Measurements from ENCODE around the gene QRICH2.
A peak's percentile ranks its signal among the peaks of the same experiment; 100 is the strongest.

QRICH2 gene, protein sequence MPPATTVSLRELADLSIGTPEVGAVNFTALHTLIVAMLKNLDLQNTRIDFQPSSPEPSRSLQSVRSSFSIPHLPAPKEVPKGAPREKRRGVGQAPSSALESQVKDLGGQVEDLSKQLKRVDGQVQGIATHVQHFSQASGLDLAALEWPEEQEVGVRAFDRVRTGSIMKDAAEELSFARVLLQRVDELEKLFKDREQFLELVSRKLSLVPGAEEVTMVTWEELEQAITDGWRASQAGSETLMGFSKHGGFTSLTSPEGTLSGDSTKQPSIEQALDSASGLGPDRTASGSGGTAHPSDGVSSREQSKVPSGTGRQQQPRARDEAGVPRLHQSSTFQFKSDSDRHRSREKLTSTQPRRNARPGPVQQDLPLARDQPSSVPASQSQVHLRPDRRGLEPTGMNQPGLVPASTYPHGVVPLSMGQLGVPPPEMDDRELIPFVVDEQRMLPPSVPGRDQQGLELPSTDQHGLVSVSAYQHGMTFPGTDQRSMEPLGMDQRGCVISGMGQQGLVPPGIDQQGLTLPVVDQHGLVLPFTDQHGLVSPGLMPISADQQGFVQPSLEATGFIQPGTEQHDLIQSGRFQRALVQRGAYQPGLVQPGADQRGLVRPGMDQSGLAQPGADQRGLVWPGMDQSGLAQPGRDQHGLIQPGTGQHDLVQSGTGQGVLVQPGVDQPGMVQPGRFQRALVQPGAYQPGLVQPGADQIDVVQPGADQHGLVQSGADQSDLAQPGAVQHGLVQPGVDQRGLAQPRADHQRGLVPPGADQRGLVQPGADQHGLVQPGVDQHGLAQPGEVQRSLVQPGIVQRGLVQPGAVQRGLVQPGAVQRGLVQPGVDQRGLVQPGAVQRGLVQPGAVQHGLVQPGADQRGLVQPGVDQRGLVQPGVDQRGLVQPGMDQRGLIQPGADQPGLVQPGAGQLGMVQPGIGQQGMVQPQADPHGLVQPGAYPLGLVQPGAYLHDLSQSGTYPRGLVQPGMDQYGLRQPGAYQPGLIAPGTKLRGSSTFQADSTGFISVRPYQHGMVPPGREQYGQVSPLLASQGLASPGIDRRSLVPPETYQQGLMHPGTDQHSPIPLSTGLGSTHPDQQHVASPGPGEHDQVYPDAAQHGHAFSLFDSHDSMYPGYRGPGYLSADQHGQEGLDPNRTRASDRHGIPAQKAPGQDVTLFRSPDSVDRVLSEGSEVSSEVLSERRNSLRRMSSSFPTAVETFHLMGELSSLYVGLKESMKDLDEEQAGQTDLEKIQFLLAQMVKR (N-terminal part only)

GRCh38 chr17:76307966-76308338 is at the start of gene QRICH2:
Gene QRICH2, minus strand, starts transcription at chr17:76308276. Its CDS starts 278 bp downstream, at chr17:76307998.
- H3K79me2 ChIP-seq (ENCODE audit: insufficient read depth, low read length), result no peaks in the 10 kb centered on the region
- no peaks in the 10 kb centered on the region for H4K20me1 ChIP-seq (ENCODE audit: low read depth, low read length)
- H2AFZ ChIP-seq (ENCODE audit: low read depth, low read length, severe bottlenecking), result no peak within 1 kb of the TSS
- H3K9me2 ChIP-seq (replicated peaks; ENCODE audit: insufficient read depth, low read length), result no peaks in the 10 kb centered on the region
- H3K36me3 ChIP-seq (ENCODE audit: low read length), result no peaks in the 10 kb centered on the region
- TF ChIP-seq EZH2phosphoT487 (conservative IDR thresholded peaks at IDR 0.05; ENCODE audit: low read length) (no peak), CTCF (IDR thresholded peaks at IDR 0.05; ENCODE audit: insufficient read depth, low read length, poor library complexity, severe bottlenecking) (no peak)
- H3K4me2 ChIP-seq (ENCODE audit: low read depth, low read length, poor library complexity, severe bottlenecking), result no peak within 1 kb of the TSS
- H3K27me3 ChIP-seq (ENCODE audit: low read length), result no peaks in the 10 kb centered on the region
- no peaks in the 10 kb centered on the region for H3K9me3 ChIP-seq (ENCODE audit: insufficient read depth, low read length)
- no peak within 1 kb of the TSS for H3K27ac ChIP-seq (ENCODE audit: low read depth, low read length)
- no peak within 1 kb of the TSS for H3K4me3 ChIP-seq (ENCODE audit: insufficient read depth, low read length, poor library complexity, severe bottlenecking)
- H3F3A ChIP-seq (ENCODE audit: insufficient read depth), result no peaks in the 10 kb centered on the region
- no peak within 1 kb of the TSS for H3K9ac ChIP-seq (ENCODE audit: low read length)

DNA sequence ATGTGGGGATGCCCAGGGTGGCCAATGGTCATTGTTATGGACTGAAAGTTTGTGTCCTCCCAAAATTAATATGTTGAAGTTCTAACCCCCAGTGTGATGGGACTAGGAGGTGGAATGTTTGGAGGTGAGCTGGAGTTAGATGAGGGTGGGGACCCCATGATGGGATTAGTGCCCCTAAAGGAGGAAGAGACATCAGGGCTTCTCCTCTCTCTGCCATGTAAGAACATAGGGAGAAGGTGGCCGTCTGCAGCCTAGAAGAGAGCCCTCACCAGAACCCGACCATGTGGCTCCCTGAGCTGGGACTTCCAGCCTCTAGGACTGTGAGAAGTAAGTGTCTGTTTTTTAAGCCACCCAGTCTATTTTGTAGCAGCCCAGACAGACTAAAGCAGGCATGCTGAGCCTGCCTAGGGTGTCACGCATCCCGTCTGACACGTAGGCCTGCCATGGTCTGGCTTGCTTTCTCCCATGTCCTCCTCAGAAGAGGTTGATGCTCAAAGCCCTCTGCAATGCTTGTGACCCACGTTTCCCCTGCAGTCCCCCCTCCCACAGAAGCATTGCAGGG is 49.6 kb upstream of the QRICH2 start:
- H3K9me3 ChIP-seq (ENCODE audit: insufficient read depth, low read length), result no peaks in the 10 kb centered on the region
- TF ChIP-seq CTCF (IDR thresholded peaks at IDR 0.05; ENCODE audit: insufficient read depth, low read length, poor library complexity, severe bottlenecking) (no peak), EZH2phosphoT487 (conservative IDR thresholded peaks at IDR 0.05; ENCODE audit: low read length) (no peak)
- no peaks in the 10 kb centered on the region for H3K36me3 ChIP-seq (ENCODE audit: low read length)
- no peaks in the 10 kb centered on the region; the same call in 1 of the 2 replicates for H3F3A ChIP-seq (ENCODE audit: insufficient read depth)
- no peak overlapping the region for H3K9ac ChIP-seq (ENCODE audit: low read length)
- H3K79me2 ChIP-seq (ENCODE audit: insufficient read depth, low read length), result peaks cover 6% of the 10 kb centered on the region
- H3K4me2 ChIP-seq (ENCODE audit: low read depth, low read length, poor library complexity, severe bottlenecking), result no peak overlapping the region
- H3K27ac ChIP-seq (ENCODE audit: low read depth, low read length), result no peak overlapping the region
- no peaks in the 10 kb centered on the region for H3K9me2 ChIP-seq (replicated peaks; ENCODE audit: insufficient read depth, low read length)
- H2AFZ ChIP-seq (ENCODE audit: low read depth, low read length, severe bottlenecking), result peak overlapping the region; percentile 44
- no peaks in the 10 kb centered on the region for H3K27me3 ChIP-seq (ENCODE audit: low read length)
- H3K4me3 ChIP-seq (ENCODE audit: insufficient read depth, low read length, poor library complexity, severe bottlenecking), result no peak overlapping the region
- H4K20me1 ChIP-seq (ENCODE audit: low read depth, low read length), result no peaks in the 10 kb centered on the region

- Histone ChIP-seq H3K9ac (ENCODE audit: low read length) (no peak overlapping the region), H3K4me2 (ENCODE audit: low read depth, low read length, poor library complexity, severe bottlenecking) (peak overlapping the region; percentile 9), H3K36me3 (ENCODE audit: low read length) (no peaks in the 10 kb centered on the region), H3K79me2 (ENCODE audit: insufficient read depth, low read length) (peaks cover 9% of the 10 kb centered on the region), H4K20me1 (ENCODE audit: low read depth, low read length) (no peaks in the 10 kb centered on the region), H3K27me3 (ENCODE audit: low read length) (no peaks in the 10 kb centered on the region), H2AFZ (ENCODE audit: low read depth, low read length, severe bottlenecking) (peak overlapping the region; percentile 44), H3F3A (ENCODE audit: insufficient read depth) (peaks cover under 1% of the 10 kb centered on the region; the same call in 1 of the 2 replicates), H3K9me3 (ENCODE audit: insufficient read depth, low read length) (no peaks in the 10 kb centered on the region), H3K27ac (ENCODE audit: low read depth, low read length) (no peak overlapping the region), H3K4me3 (ENCODE audit: insufficient read depth, low read length, poor library complexity, severe bottlenecking) (no peak overlapping the region), H3K9me2 (replicated peaks; ENCODE audit: insufficient read depth, low read length) (no peaks in the 10 kb centered on the region)
- TF ChIP-seq EZH2phosphoT487 (conservative IDR thresholded peaks at IDR 0.05; ENCODE audit: low read length) (no peak), CTCF (IDR thresholded peaks at IDR 0.05; ENCODE audit: insufficient read depth, low read length, poor library complexity, severe bottlenecking) (no peak)
These were observed 48.9 kb upstream of the QRICH2 start for GRCh38 chr17:76356803-76357456.
